ENCODE data around the gene DNAH14.
"Not testable (repeated sequence)": the region's sequence is repeated elsewhere in the genome, so short reads cannot be mapped to it uniquely, and the experiment has no call there.

DNAH14 gene

GRCh38 chr1:225366552-225366951 is 437.1 kb downstream of the DNAH14 start:
- no peak overlapping the region for H3K9ac ChIP-seq (ENCODE audit: low read length)
- no peaks in the 10 kb centered on the region for H3K9me3 ChIP-seq (ENCODE audit: control insufficient read depth, low read length)
- H3K4me1 ChIP-seq (ENCODE audit: control insufficient read depth, insufficient read depth, low read length): no peaks in the 10 kb centered on the region
- H3K27me3 ChIP-seq (ENCODE audit: control insufficient read depth, insufficient read depth, low read length): no peaks in the 10 kb centered on the region
- no peak overlapping the region for H3K4me3 ChIP-seq (ENCODE audit: low read length)
- no peaks in the 10 kb centered on the region for H3K36me3 ChIP-seq (ENCODE audit: control insufficient read depth, insufficient read depth, low read length)

- Histone ChIP-seq H3K4me1 (ENCODE audit: control insufficient read depth, insufficient read depth, low read length) (no peaks in the 10 kb centered on the region), H3K4me3 (ENCODE audit: low read length) (no peak overlapping the region), H3K36me3 (ENCODE audit: control insufficient read depth, insufficient read depth, low read length) (no peaks in the 10 kb centered on the region), H3K27me3 (ENCODE audit: control insufficient read depth, insufficient read depth, low read length) (no peaks in the 10 kb centered on the region), H3K9ac (ENCODE audit: low read length) (no peak overlapping the region), H3K9me3 (ENCODE audit: control insufficient read depth, low read length) (no peaks in the 10 kb centered on the region)
These were observed 438.6 kb downstream of the DNAH14 start for GRCh38 chr1:225368036-225368552.

GRCh38 chr1:225371366-225372010 is 442.0 kb downstream of the DNAH14 start:
- no peaks in the 10 kb centered on the region for H3K4me1 ChIP-seq (ENCODE audit: control insufficient read depth, insufficient read depth, low read length)

GRCh38 chr1:225373155-225373554 is 443.7 kb downstream of the DNAH14 start:
- H3K9me3 ChIP-seq (ENCODE audit: control insufficient read depth, low read length): no peaks in the 10 kb centered on the region
- no peaks in the 10 kb centered on the region for H3K4me1 ChIP-seq (ENCODE audit: control insufficient read depth, insufficient read depth, low read length)
- H3K27me3 ChIP-seq (ENCODE audit: control insufficient read depth, insufficient read depth, low read length): no peaks in the 10 kb centered on the region
- H3K4me3 ChIP-seq (ENCODE audit: low read length): no peak overlapping the region
- H3K9ac ChIP-seq (ENCODE audit: low read length): no peak overlapping the region
- no peaks in the 10 kb centered on the region for H3K36me3 ChIP-seq (ENCODE audit: control insufficient read depth, insufficient read depth, low read length)

More at GRCh38 chr1:225371366-225372010, 442.0 kb downstream of the DNAH14 start:
- H3K9ac ChIP-seq (ENCODE audit: low read length): no peak overlapping the region
- H3K27me3 ChIP-seq (ENCODE audit: control insufficient read depth, insufficient read depth, low read length): no peaks in the 10 kb centered on the region
- H3K9me3 ChIP-seq (ENCODE audit: control insufficient read depth, low read length): no peaks in the 10 kb centered on the region
- no peaks in the 10 kb centered on the region for H3K36me3 ChIP-seq (ENCODE audit: control insufficient read depth, insufficient read depth, low read length)
- H3K4me3 ChIP-seq (ENCODE audit: low read length): no peak overlapping the region

- H3K27me3 ChIP-seq (ENCODE audit: control insufficient read depth, insufficient read depth, low read length): no peaks in the 10 kb centered on the region
- H3K36me3 ChIP-seq (ENCODE audit: control insufficient read depth, insufficient read depth, low read length): no peaks in the 10 kb centered on the region
- H3K9me3 ChIP-seq (ENCODE audit: control insufficient read depth, low read length): no peaks in the 10 kb centered on the region
- no peak overlapping the region for H3K9ac ChIP-seq (ENCODE audit: low read length)
- H3K4me3 ChIP-seq (ENCODE audit: low read length): no peak overlapping the region
- H3K4me1 ChIP-seq (ENCODE audit: control insufficient read depth, insufficient read depth, low read length): no peaks in the 10 kb centered on the region
These were observed 445.5 kb downstream of the DNAH14 start for GRCh38 chr1:225374996-225375395.

GRCh38 chr1:225378880-225379279 is 449.4 kb downstream of the DNAH14 start:
- no peaks in the 10 kb centered on the region for H3K9me3 ChIP-seq (ENCODE audit: control insufficient read depth, low read length)
- H3K9ac ChIP-seq (ENCODE audit: low read length): no peak overlapping the region
- H3K36me3 ChIP-seq (ENCODE audit: control insufficient read depth, insufficient read depth, low read length): no peaks in the 10 kb centered on the region
- H3K4me1 ChIP-seq (ENCODE audit: control insufficient read depth, insufficient read depth, low read length): no peaks in the 10 kb centered on the region
- no peaks in the 10 kb centered on the region for H3K27me3 ChIP-seq (ENCODE audit: control insufficient read depth, insufficient read depth, low read length)
- H3K4me3 ChIP-seq (ENCODE audit: low read length): no peak overlapping the region

- H3K4me1 ChIP-seq (ENCODE audit: control insufficient read depth, insufficient read depth, low read length): no peaks in the 10 kb centered on the region
- no peaks in the 10 kb centered on the region for H3K36me3 ChIP-seq (ENCODE audit: control insufficient read depth, insufficient read depth, low read length)
- no peaks in the 10 kb centered on the region for H3K9me3 ChIP-seq (ENCODE audit: control insufficient read depth, low read length)
- no peaks in the 10 kb centered on the region for H3K27me3 ChIP-seq (ENCODE audit: control insufficient read depth, insufficient read depth, low read length)
- no peak overlapping the region for H3K9ac ChIP-seq (ENCODE audit: low read length)
- H3K4me3 ChIP-seq (ENCODE audit: low read length): no peak overlapping the region
These were observed 451.2 kb downstream of the DNAH14 start for GRCh38 chr1:225380691-225381090.

GRCh38 chr1:225386860-225387259 is 457.4 kb downstream of the DNAH14 start:
- H3K4me3 ChIP-seq (ENCODE audit: low read length); H3K27me3 ChIP-seq (ENCODE audit: control insufficient read depth, insufficient read depth, low read length); H3K36me3 ChIP-seq (ENCODE audit: control insufficient read depth, insufficient read depth, low read length); H3K9me3 ChIP-seq (ENCODE audit: control insufficient read depth, low read length); H3K4me1 ChIP-seq (ENCODE audit: control insufficient read depth, insufficient read depth, low read length); H3K9ac ChIP-seq (ENCODE audit: low read length): not testable (repeated sequence)

- H3K4me3 ChIP-seq (ENCODE audit: low read length): no peak overlapping the region
- no peaks in the 10 kb centered on the region for H3K27me3 ChIP-seq (ENCODE audit: control insufficient read depth, insufficient read depth, low read length)
- no peak overlapping the region for H3K9ac ChIP-seq (ENCODE audit: low read length)
- H3K36me3 ChIP-seq (ENCODE audit: control insufficient read depth, insufficient read depth, low read length): no peaks in the 10 kb centered on the region
- H3K9me3 ChIP-seq (ENCODE audit: control insufficient read depth, low read length): no peaks in the 10 kb centered on the region
- no peaks in the 10 kb centered on the region for H3K4me1 ChIP-seq (ENCODE audit: control insufficient read depth, insufficient read depth, low read length)
These were observed 458.9 kb downstream of the DNAH14 start for GRCh38 chr1:225388372-225388771.

- H3K27me3 ChIP-seq (ENCODE audit: control insufficient read depth, insufficient read depth, low read length): no peaks in the 10 kb centered on the region
- no peak overlapping the region for H3K9ac ChIP-seq (ENCODE audit: low read length)
- no peak overlapping the region for H3K4me3 ChIP-seq (ENCODE audit: low read length)
- no peaks in the 10 kb centered on the region for H3K4me1 ChIP-seq (ENCODE audit: control insufficient read depth, insufficient read depth, low read length)
- H3K9me3 ChIP-seq (ENCODE audit: control insufficient read depth, low read length): no peaks in the 10 kb centered on the region
- H3K36me3 ChIP-seq (ENCODE audit: control insufficient read depth, insufficient read depth, low read length): no peaks in the 10 kb centered on the region
These were observed 460.4 kb downstream of the DNAH14 start for GRCh38 chr1:225389843-225390242.

- H3K4me3 ChIP-seq (ENCODE audit: low read length): no peak overlapping the region
- no peaks in the 10 kb centered on the region for H3K9me3 ChIP-seq (ENCODE audit: control insufficient read depth, low read length)
- H3K27me3 ChIP-seq (ENCODE audit: control insufficient read depth, insufficient read depth, low read length): no peaks in the 10 kb centered on the region
- no peaks in the 10 kb centered on the region for H3K4me1 ChIP-seq (ENCODE audit: control insufficient read depth, insufficient read depth, low read length)
- H3K9ac ChIP-seq (ENCODE audit: low read length): no peak overlapping the region
- H3K36me3 ChIP-seq (ENCODE audit: control insufficient read depth, insufficient read depth, low read length): peaks cover 8% of the 10 kb centered on the region
These were observed 466.9 kb downstream of the DNAH14 start for GRCh38 chr1:225396357-225396756.

GRCh38 chr1:225400968-225401367 is 471.5 kb downstream of the DNAH14 start:
- H3K9ac ChIP-seq (ENCODE audit: low read length): no peak overlapping the region
- H3K9me3 ChIP-seq (ENCODE audit: control insufficient read depth, low read length): no peaks in the 10 kb centered on the region
- H3K4me1 ChIP-seq (ENCODE audit: control insufficient read depth, insufficient read depth, low read length): no peaks in the 10 kb centered on the region
- peaks cover 8% of the 10 kb centered on the region for H3K36me3 ChIP-seq (ENCODE audit: control insufficient read depth, insufficient read depth, low read length)
- no peaks in the 10 kb centered on the region for H3K27me3 ChIP-seq (ENCODE audit: control insufficient read depth, insufficient read depth, low read length)
- no peak overlapping the region for H3K4me3 ChIP-seq (ENCODE audit: low read length)
